D721Med (cell line): ENCODE results near the gene PDLIM1.

Source experiments
- DNase-seq: peaks from one replicate; pipeline ENCODE4 v3.0.0; 2011; ENCODE audit warnings: low spot score; ENCODE audit not compliant: insufficient read length
- FAIRE-seq: peaks from 2 replicates; lab custom pipeline; 2011; peaks lifted over from hg19 to GRCh38; lab: Jason Lieb, UNC
- TF ChIP-seq, protein P1 (sequence below): IDR thresholded peaks from 2 replicates; pipeline ENCODE4 v1.5.1; 2012; ENCODE audit warnings: mild to moderate bottlenecking, control low read depth; ENCODE audit not compliant: insufficient read depth; ENCODE audit errors: missing control alignments

The PDLIM1 gene

GRCh38 chr10:95282107-95282506 is 8.7 kb downstream of the PDLIM1 start:
- FAIRE-seq, result no peak
- TF ChIP-seq, protein P1, sequence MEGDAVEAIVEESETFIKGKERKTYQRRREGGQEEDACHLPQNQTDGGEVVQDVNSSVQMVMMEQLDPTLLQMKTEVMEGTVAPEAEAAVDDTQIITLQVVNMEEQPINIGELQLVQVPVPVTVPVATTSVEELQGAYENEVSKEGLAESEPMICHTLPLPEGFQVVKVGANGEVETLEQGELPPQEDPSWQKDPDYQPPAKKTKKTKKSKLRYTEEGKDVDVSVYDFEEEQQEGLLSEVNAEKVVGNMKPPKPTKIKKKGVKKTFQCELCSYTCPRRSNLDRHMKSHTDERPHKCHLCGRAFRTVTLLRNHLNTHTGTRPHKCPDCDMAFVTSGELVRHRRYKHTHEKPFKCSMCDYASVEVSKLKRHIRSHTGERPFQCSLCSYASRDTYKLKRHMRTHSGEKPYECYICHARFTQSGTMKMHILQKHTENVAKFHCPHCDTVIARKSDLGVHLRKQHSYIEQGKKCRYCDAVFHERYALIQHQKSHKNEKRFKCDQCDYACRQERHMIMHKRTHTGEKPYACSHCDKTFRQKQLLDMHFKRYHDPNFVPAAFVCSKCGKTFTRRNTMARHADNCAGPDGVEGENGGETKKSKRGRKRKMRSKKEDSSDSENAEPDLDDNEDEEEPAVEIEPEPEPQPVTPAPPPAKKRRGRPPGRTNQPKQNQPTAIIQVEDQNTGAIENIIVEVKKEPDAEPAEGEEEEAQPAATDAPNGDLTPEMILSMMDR, result no peak
- no peak for DNase-seq

GRCh38 chr10:95281206-95281605 is 9.6 kb downstream of the PDLIM1 start:
- DNase-seq (no peak), FAIRE-seq (no peak)
- TF ChIP-seq, protein P1, result no peak

DNA sequence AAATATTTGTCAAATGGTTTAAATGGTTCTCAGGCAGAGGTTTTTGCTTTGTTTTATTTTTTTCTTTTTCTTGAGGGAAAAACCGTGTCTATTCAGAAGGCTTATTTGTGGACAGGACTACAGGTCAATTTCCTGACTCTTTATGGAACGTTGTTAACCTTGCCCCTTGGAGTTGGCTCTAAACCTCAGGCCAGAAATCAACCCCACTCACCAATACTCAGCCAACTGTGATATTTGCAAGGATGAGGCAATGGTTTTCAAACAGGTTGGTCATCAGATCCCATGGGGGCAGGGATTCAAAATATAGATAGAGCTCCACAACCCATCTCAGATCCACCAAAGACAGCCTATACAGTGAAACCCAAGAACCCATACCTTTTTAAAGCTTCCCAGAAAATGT is 10.2 kb downstream of the PDLIM1 start:
- no peak for DNase-seq
- TF ChIP-seq, protein P1, result no peak
- FAIRE-seq, result no peak

- DNase-seq (no peak), FAIRE-seq (no peak)
- TF ChIP-seq, protein P1, result no peak
These were observed 11.6 kb downstream of the PDLIM1 start for GRCh38 chr10:95279042-95279820.

GRCh38 chr10:95278061-95278988 is 12.5 kb downstream of the PDLIM1 start:
- TF ChIP-seq, protein P1, result no peak
- DNase-seq (no peak), FAIRE-seq (no peak)

DNA sequence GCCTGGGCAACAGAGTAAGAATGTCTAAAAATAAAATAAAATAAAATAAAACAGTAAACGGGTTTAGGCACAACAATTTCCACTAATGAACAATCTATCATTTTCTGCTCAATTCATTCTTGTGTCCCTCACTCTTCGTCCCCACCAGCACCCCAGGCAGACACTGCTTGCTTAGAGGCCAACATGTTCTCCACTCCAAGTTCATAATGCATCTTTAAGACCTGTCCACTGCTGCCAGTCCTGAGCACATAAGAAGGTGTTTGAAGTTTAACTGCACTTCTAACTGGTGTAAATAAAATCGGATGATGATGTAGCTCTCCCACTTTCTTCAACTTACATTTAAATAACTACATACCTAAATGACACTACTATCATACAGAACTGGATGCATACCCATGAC is 13.2 kb downstream of the PDLIM1 start:
- DNase-seq (no peak), FAIRE-seq (no peak)
- TF ChIP-seq, protein P1, result no peak
